ENCODE measurements around the gene HSPA1B.
A peak's percentile ranks its signal among the peaks of the same experiment; 100 is the strongest.
"Not testable (repeated sequence)": the region's sequence is repeated elsewhere in the genome, so short reads cannot be mapped to it uniquely, and the experiment has no call there.

HSPA1B gene

DNA sequence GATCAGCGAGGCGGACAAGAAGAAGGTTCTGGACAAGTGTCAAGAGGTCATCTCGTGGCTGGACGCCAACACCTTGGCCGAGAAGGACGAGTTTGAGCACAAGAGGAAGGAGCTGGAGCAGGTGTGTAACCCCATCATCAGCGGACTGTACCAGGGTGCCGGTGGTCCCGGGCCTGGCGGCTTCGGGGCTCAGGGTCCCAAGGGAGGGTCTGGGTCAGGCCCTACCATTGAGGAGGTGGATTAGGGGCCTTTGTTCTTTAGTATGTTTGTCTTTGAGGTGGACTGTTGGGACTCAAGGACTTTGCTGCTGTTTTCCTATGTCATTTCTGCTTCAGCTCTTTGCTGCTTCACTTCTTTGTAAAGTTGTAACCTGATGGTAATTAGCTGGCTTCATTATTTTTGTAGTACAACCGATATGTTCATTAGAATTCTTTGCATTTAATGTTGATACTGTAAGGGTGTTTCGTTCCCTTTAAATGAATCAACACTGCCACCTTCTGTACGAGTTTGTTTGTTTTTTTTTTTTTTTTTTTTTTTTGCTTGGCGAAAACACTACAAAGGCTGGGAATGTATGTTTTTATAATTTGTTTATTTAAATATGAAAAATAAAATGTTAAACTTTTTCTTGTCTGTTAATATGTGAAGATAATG lies 2.2 kb downstream of the HSPA1B start:
- DNase-seq, result peak; percentile 32

GRCh38 chr6:31830886-31831335 lies 3.4 kb downstream of the HSPA1B start:
- DNase-seq, result no peak

DNA sequence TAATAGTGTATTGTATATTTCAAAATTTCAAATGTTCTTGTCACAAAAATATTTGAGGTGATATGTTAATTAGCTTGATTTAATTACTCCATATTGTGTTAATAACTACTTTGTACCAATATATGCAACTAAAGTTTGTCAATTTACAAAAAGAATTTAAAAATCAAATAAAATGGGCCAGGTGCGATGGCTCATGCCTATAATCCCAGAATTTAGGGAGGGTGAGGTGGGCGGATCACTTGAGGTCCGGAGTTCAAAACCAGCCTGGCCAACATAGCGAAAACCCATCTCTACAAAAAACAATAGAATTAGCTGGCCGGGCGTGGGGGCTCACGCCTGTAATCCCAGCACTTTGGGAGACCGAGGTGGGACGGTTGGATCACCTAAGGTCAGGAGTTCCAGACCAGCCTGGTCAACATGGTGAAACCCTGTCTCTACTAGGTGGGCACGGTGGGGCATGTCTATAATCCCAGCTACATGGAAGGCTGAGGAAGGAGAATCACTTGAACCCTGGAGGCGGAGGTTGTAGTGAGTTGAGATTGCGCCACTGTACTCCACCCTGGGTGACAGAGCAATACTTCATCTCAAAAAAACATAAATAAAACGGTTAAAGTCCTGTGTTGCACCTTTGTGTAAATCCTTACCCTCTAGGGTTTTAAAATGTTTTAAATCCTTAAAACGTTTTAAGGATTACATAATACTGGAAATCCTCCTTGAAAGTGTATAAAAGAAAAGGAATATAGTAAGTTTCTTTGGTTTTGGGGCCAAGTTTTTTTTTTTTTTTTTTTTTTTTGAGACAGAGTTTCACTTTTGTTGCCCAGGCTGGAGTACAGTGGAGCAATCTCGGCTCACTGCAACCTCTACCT lies 4.0 kb downstream of the HSPA1B start:
- no peak for DNase-seq

DNA sequence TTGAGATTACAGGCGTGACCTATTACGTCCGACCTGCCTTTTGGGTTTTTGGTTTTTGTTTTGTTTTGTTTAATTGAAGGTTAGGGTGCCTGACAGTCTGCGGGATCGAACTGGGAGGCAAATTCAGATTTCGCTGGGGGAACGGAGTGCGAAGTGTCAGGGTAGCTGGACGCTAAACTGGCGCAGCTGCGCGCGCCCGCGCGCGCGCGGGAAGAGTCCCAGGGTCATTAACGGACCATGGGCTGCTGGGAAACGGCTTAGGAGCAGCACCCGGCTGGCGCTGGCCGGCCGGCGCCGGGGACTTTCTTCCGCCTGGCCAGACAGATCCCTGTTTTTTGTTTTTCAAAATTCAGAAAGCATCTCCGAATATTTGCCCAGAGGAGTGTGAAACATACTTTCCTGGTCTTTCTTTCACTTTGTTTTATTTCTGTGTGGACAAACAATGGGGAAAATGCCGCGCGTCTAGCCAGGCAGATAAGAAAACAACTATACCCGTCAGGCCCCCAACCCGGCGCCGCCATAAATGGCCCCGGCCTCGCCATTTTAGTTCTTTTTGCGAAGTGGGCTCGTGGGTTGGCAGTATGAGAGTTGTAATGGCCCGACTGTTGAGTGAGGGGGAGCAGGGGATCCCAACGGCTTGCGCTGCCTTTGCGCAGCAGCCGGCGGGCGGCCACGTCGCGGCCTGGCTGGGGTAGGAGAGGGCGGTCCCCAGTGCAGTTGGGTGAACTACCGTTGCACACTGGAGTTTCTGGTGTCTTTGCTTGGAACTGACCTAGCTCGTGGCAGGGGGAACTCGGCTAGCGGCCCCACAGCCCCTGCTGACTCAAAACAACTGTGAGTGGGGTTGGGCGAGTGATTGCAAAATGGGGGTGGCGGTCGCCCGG lies 7.1 kb downstream of the HSPA1B start:
- DNase-seq, result peak; percentile 89

GRCh38 chr6:31836047-31836473 lies 8.5 kb downstream of the HSPA1B start:
- no peak for DNase-seq

DNA sequence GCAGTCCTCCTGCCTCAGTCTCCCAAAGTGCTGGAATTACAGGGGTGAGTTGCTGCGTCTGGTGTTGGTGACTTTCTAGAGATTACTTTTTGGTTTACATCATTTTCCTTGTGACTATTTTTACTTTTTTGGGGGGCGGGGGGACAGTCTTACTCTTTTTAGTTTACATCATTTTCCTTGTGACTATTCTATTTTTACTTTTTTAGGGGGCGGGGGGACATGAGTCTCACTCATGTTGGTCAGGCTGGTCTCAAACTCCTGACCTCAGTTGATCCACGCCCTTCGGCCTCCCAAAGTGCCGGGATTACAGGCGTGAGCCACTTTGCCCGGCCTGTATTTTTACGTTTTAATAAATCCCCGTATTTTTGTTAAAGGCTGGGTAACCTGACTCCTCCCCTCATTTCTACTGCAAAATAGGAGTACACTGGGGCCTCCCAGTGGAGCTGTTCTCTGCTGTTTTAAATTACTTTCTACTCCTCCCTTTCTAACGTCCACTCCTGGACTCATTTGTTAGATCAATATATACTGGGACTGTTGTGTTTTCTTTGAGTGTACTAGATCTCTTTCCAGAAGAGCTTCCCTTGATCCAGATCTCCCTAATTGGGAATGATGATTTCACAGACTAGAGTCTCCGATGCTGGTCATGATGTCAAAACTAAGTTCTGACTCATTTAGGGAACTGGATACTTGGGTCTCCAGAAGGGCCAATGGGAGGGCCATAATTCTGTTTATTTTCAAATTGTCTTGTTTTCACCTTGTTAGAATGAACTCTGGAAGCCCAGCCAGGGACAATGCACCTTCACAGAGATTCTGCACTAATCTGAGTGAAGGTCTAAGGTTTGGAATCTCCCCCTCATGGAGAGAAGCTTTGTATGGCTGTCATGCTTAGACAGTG lies 9.2 kb downstream of the HSPA1B start:
- DNase-seq, result no peak

- DNase-seq, result no peak
Observed at GRCh38 chr6:31837369-31838113, 10.0 kb downstream of the HSPA1B start.

GRCh38 chr6:31838114-31838553 lies 10.6 kb downstream of the HSPA1B start:
- DNase-seq, result not testable (repeated sequence)

GRCh38 chr6:31838968-31839367 lies 11.4 kb downstream of the HSPA1B start:
- no peak for DNase-seq

GRCh38 chr6:31839779-31840126 lies 12.2 kb downstream of the HSPA1B start:
- DNase-seq, result not testable (repeated sequence)

DNA sequence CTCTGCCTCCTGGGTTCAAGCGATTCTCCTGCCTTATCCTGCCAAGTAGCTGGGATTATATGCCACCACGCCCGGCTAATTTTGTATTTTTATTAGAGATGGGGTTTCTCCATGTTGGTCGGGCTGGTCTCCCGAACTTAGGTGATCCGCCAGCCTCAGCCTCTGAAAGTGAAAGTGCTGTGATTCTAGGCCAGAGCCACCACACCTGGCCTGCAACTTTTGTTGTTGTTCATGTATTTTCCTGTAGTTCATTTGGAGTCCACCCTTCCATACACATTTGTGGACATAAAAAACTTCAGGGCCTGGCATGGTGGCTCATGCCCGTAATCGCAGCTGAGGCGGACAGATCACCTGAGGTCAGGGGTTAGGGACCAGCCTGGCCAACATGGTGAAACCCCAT lies 14.5 kb downstream of the HSPA1B start:
- no peak for DNase-seq

DNA sequence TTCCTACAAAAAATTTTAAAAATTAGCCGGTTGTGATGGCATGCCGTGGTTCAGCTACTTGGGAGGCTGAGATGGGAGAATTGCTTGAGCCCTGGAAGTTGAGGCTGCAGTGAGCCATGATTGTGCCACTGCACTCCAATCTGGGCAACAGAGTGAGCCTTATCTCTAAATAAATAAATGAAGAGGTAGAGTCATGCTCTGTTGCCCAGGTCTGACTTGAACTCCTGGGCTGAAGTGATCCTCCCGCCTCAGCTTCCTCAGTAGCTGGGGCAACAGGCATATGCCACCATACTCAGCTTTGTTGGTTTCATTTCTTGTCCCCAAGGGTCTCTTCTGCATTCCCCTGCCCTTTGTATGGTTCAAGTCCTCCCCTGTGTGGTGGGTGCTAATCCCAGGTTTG lies 17.0 kb downstream of the HSPA1B start:
- DNase-seq, result no peak

DNA sequence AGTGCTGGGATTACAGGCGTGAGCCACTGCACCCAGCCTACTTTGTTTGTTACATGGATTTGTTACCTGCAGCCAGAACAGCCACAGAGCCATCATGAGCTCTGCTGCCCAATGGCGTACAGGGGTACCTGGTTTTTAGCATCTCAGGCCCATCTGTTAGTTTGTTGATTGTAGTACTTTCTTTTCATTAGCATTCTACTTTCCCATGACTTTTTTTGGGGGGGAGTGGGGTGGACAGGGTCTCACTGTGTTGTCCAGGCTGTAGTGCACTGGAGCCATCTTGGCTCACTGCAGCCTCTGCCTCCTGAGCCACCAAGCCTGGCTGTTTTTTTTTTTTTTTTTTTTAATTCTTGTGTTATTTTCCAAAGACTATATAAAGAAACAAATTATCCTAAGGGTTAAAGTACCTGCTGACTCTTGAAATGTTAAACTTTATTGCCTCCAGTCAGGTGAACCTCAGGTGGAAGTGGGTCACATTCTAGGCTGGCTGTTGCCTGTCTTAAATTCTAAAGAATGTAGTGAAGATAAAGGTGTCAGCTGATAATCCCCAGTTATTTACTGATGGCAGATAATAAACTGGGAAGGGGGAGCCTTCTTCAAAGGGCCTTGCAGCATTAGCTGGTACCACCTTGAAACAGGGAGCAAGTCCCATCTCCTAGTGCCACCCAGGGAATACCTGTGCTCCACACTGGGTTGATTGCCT lies 19.9 kb downstream of the HSPA1B start:
- DNase-seq, result no peak

DNA sequence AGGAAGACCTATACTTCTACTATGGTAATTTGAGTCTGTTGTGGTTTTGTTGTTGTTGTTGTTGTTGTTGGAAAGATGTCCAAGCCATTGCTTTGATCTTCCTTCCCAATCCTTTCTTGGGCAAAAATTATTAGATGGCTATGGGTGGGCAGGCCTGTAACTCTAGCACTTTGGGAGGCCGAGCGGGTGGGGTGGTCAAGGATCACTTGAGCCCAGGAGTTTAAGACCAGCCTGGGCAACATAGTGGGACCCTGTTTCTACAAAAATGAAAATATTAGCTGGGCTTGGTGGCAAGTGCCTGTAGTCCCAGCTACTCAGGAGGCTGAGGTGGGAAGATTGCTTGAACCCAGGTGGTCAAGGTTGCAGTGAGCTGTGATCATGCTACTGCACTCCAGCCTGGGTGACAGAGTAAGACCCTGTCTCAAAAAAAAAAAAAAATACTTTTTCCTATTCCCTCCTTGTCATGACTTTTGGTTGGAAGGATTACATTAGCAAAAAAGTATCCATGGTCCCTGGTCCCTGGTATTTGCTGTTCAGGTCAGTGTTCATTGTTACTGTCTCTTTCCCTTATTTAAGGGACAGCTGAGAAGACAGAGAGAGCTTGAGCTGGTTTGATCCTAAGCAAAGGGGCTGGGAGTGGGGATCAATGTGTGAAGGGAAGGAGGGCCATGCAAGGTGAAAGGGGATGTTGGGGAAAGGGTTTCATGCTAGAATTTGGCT lies 23.4 kb downstream of the HSPA1B start:
- DNase-seq, result no peak

GRCh38 chr6:31851485-31851832 lies 23.9 kb downstream of the HSPA1B start:
- DNase-seq, result no peak

DNA sequence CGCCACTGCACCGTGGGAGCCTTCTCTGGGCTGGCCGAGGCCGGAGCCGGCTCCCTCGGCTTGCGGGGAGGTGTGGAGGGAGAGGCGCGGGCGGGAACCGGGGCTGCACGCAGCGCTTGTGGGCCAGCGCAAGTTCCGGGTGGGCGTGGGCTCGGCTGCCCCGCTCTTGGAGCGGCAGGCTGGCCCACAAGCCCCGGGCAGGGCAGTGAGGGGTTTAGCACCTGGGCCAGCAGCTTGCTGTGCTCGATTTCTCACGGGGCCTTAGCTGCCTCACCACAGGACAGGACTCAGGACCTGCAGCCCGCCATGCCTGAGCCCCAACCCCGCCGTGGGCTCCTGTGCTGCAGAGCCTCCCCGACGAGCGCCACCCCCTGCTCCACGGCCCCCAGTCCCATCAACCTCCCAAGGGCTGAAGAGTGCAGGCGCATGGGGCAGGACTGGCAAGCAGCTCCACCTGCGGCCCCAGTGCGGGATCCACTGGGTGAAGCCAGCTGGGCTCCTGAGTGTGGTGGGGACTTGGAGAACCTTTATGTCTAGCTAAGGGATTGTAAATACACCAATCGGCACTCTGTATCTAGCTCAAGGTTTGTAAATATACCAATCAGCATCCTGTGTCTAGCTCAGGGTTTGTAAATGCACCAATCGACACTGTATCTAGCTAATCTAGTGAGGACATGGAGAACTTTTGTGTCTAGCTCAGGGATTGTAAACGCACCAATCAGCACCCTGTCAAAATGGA lies 24.6 kb downstream of the HSPA1B start:
- not testable (repeated sequence) for DNase-seq

- DNase-seq, result not testable (repeated sequence)
Observed at GRCh38 chr6:31857774-31858173, 30.2 kb downstream of the HSPA1B start.

GRCh38 chr6:31858707-31859106 lies 31.2 kb downstream of the HSPA1B start:
- DNase-seq, result no peak

- DNase-seq, result no peak
Observed at GRCh38 chr6:31859923-31860322, 32.4 kb downstream of the HSPA1B start.
